Esophagus squamous epithelium (tissue), 4 donors: ENCODE data around the gene RORC.

ENCODE experiments used
- POLR2A ChIP-seq, 4 donors: fragments of 450-650 bp; IDR thresholded peaks; one replicate each; pipeline ENCODE4 v1.6.1; 2017; ENCODE audit warnings: antibody characterized with exemption in 4 of 4, mild to moderate bottlenecking in 4 of 4, moderate library complexity in 3 of 4
- TF ChIP-seq, protein P1 (sequence below), 6 experiments: fragments of 450-650 bp in 4 of 6; fragments of 200-600 bp in 2 of 6; sonication (generic) in 2 of 6; IDR thresholded peaks; one replicate each; pipeline ENCODE4 v1.5.1; 2016 to 2019; ENCODE audit warnings: antibody characterized with exemption in 6 of 6, mild to moderate bottlenecking in 4 of 6, moderate library complexity in 4 of 6

DNA sequence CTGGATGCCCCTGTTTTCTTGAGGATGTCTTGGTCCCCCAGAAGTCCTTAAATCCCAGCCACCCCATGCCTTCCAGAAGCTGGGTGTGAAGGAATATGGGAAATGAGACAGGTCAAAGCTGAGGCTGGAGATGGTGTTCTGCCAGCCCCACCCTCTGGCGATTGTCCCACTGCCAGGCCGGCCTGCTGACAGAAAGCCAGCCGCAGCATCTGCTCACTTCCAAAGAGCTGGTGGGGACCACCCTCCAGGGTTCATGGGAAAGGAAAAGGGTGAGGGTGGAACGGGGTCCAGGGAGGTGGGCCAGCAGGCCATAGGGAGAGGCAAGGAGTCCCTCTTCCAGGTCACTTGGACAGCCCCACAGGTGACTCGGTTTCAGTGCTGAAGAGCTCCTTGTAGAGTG, 24.5 kb downstream of the RORC start:
- no peak for TF ChIP-seq POLR2A (IDR thresholded peaks at IDR 0.05)
- TF ChIP-seq, protein P1, sequence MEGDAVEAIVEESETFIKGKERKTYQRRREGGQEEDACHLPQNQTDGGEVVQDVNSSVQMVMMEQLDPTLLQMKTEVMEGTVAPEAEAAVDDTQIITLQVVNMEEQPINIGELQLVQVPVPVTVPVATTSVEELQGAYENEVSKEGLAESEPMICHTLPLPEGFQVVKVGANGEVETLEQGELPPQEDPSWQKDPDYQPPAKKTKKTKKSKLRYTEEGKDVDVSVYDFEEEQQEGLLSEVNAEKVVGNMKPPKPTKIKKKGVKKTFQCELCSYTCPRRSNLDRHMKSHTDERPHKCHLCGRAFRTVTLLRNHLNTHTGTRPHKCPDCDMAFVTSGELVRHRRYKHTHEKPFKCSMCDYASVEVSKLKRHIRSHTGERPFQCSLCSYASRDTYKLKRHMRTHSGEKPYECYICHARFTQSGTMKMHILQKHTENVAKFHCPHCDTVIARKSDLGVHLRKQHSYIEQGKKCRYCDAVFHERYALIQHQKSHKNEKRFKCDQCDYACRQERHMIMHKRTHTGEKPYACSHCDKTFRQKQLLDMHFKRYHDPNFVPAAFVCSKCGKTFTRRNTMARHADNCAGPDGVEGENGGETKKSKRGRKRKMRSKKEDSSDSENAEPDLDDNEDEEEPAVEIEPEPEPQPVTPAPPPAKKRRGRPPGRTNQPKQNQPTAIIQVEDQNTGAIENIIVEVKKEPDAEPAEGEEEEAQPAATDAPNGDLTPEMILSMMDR (IDR thresholded peaks at IDR 0.05), result no peak
